Upper lobe of left lung (tissue), 4 donors: ENCODE results near the gene PRKCZ.

ENCODE experiments used
- CTCF ChIP-seq, 6 experiments: fragments of 450-650 bp in 4 of 6; fragments of 200-600 bp in 2 of 6; sonication (generic) in 2 of 6; IDR thresholded peaks; one replicate each; pipeline ENCODE4 v1.5.1; 2016 to 2019; ENCODE audit warnings: antibody characterized with exemption in 6 of 6
- POLR2A ChIP-seq, 4 donors: fragments of 450-650 bp; IDR thresholded peaks; one replicate each; pipeline ENCODE4 v1.5.1; 2016 to 2017; ENCODE audit warnings: antibody characterized with exemption in 4 of 4, mild to moderate bottlenecking in 2 of 4
- POLR2AphosphoS5 ChIP-seq, 2 donors: sonication (generic); formaldehyde crosslinking; IDR thresholded peaks; one replicate each; pipeline ENCODE4 v1.5.1; 2017; ENCODE audit warnings: antibody characterized with exemption in 2 of 2

GRCh38 chr1:2068951-2069350 is 18.7 kb downstream of the PRKCZ start:
- TF ChIP-seq CTCF (IDR thresholded peaks at IDR 0.05) (no peak), POLR2A (IDR thresholded peaks at IDR 0.05) (no peak), POLR2AphosphoS5 (IDR thresholded peaks at IDR 0.05) (no peak)
